Nephron (organoid): ENCODE data around the gene FEV.

ENCODE experiments used
- H3K27ac Mint-ChIP-seq, 3 experiments: 2 replicates each; pipeline ENCODE4 v1.8.0; 2020; ENCODE audit warnings: mixed read lengths in 3 of 3, mild to moderate bottlenecking in 2 of 3, moderate library complexity in 1 of 3
- H3K27me3 Mint-ChIP-seq: 2 replicates; pipeline ENCODE4 v1.8.0; 2021; ENCODE audit warnings: low read depth, mild to moderate bottlenecking, moderate library complexity, mixed read lengths
- H3K36me3 Mint-ChIP-seq: 2 replicates; pipeline ENCODE4 v1.8.0; 2020; ENCODE audit warnings: low read depth, mixed read lengths
- H3K4me1 Mint-ChIP-seq: 2 replicates; pipeline ENCODE4 v1.8.0; 2020; ENCODE audit warnings: mixed read lengths
- H3K4me3 Mint-ChIP-seq, 3 experiments: 2 replicates each; pipeline ENCODE4 v1.8.0; 2020; ENCODE audit warnings: mild to moderate bottlenecking in 3 of 3, mixed read lengths in 3 of 3, moderate library complexity in 2 of 3
- H3K9me3 Mint-ChIP-seq: 2 replicates; pipeline ENCODE4 v1.8.0; 2020; ENCODE audit warnings: mixed read lengths
- CTCF ChIP-seq, 3 experiments: fragments of 200-600 bp; sonication (generic); IDR thresholded peaks; one replicate each; pipeline ENCODE4 v1.5.0; 2021; ENCODE audit warnings: antibody characterized with exemption in 3 of 3; ENCODE audit not compliant: unreplicated experiment in 3 of 3

FEV gene

GRCh38 chr2:218998414-218999002 is 13.5 kb upstream of the FEV start:
- TF ChIP-seq CTCF (IDR thresholded peaks at IDR 0.05; ENCODE audit: unreplicated experiment in 3 of 3) = no peak
- Mint-ChIP-seq H3K27me3 (peaks cover 97% of the 10 kb centered on the region), H3K27ac (no peak overlapping the region), H3K36me3 (no peaks in the 10 kb centered on the region), H3K4me1 (peaks cover 9% of the 10 kb centered on the region), H3K9me3 (no peaks in the 10 kb centered on the region), H3K4me3 (no peak overlapping the region)

- TF ChIP-seq CTCF (IDR thresholded peaks at IDR 0.05; ENCODE audit: unreplicated experiment in 3 of 3) = no peak
- peaks cover 93% of the 10 kb centered on the region for H3K27me3 Mint-ChIP-seq
- no peak overlapping the region for H3K27ac Mint-ChIP-seq
- H3K36me3 Mint-ChIP-seq = no peaks in the 10 kb centered on the region
- H3K4me1 Mint-ChIP-seq = peaks cover 6% of the 10 kb centered on the region
- H3K4me3 Mint-ChIP-seq = no peak overlapping the region
- no peaks in the 10 kb centered on the region for H3K9me3 Mint-ChIP-seq
Observed at GRCh38 chr2:218997731-218998130, 12.7 kb upstream of the FEV start.

GRCh38 chr2:218996937-218997336 is 12.0 kb upstream of the FEV start:
- Mint-ChIP-seq H3K36me3 (no peaks in the 10 kb centered on the region), H3K4me3 (no peak overlapping the region), H3K9me3 (no peaks in the 10 kb centered on the region), H3K27ac (no peak overlapping the region), H3K4me1 (peaks cover 6% of the 10 kb centered on the region), H3K27me3 (peaks cover 93% of the 10 kb centered on the region)
- no peak for TF ChIP-seq CTCF (IDR thresholded peaks at IDR 0.05; ENCODE audit: unreplicated experiment in 3 of 3)

GRCh38 chr2:218995972-218996711 is 11.2 kb upstream of the FEV start:
- Mint-ChIP-seq H3K36me3 (no peaks in the 10 kb centered on the region), H3K4me1 (peaks cover 6% of the 10 kb centered on the region), H3K27ac (no peak overlapping the region), H3K9me3 (peaks cover 5% of the 10 kb centered on the region), H3K4me3 (peak overlapping the region in 2 of 3 experiments; percentile 36 to 61), H3K27me3 (peaks cover 95% of the 10 kb centered on the region)
- TF ChIP-seq CTCF (IDR thresholded peaks at IDR 0.05; ENCODE audit: unreplicated experiment in 3 of 3) = peak; percentile 83 to 87 (median 86)

- TF ChIP-seq CTCF (IDR thresholded peaks at IDR 0.05; ENCODE audit: unreplicated experiment in 3 of 3) = no peak
Observed at GRCh38 chr2:218995561-218995960, 10.6 kb upstream of the FEV start.

More at GRCh38 chr2:218995561-218995960, 10.6 kb upstream of the FEV start:
- Mint-ChIP-seq H3K27ac (no peak overlapping the region), H3K4me1 (peaks cover 6% of the 10 kb centered on the region), H3K4me3 (peak overlapping the region; percentile 25 to 43 (median 31)), H3K27me3 (peaks cover 95% of the 10 kb centered on the region), H3K36me3 (no peaks in the 10 kb centered on the region), H3K9me3 (peaks cover 5% of the 10 kb centered on the region)
